GM18907 (cell line): ENCODE data around the gene WNT3A.
"Not testable (repeated sequence)": the region's sequence is repeated elsewhere in the genome, so short reads cannot be mapped to it uniquely, and the experiment has no call there.

Source experiments
- ATAC-seq: cut with Tn5 transposase; IDR thresholded peaks from one replicate; pipeline ENCODE4 v1.9.1; 2021; ENCODE audit warnings: mild to moderate bottlenecking, moderate library complexity; ENCODE audit not compliant: unreplicated experiment

WNT3A gene

GRCh38 chr1:228006786-228007048 is at the start of gene WNT3A:
WNT3A (plus strand) TSS chr1:228006998; CDS start chr1:228007129, 131 bp downstream.
- no peak for ATAC-seq

- no peak for ATAC-seq
Observed at GRCh38 chr1:227958617-227959324, 48.0 kb upstream of the WNT3A start.

- no peak for ATAC-seq
Observed at GRCh38 chr1:227959325-227959860, 47.4 kb upstream of the WNT3A start.

- no peak for ATAC-seq
Observed at GRCh38 chr1:227961651-227962466, 44.9 kb upstream of the WNT3A start.

- ATAC-seq: not testable (repeated sequence)
Observed at GRCh38 chr1:227966733-227967132, 40.1 kb upstream of the WNT3A start.

- not testable (repeated sequence) for ATAC-seq
Observed at GRCh38 chr1:227967815-227968214, 39.0 kb upstream of the WNT3A start.

GRCh38 chr1:227970076-227970995 is 36.5 kb upstream of the WNT3A start:
- not testable (repeated sequence) for ATAC-seq

GRCh38 chr1:227971216-227971615 is 35.6 kb upstream of the WNT3A start:
- ATAC-seq: not testable (repeated sequence)

GRCh38 chr1:227971643-227972282 is 35.0 kb upstream of the WNT3A start:
- not testable (repeated sequence) for ATAC-seq

- not testable (repeated sequence) for ATAC-seq
Observed at GRCh38 chr1:227972283-227972679, 34.5 kb upstream of the WNT3A start.

- not testable (repeated sequence) for ATAC-seq
Observed at GRCh38 chr1:227972843-227973374, 33.9 kb upstream of the WNT3A start.

- not testable (repeated sequence) for ATAC-seq
Observed at GRCh38 chr1:227973724-227974288, 33.0 kb upstream of the WNT3A start.

- not testable (repeated sequence) for ATAC-seq
Observed at GRCh38 chr1:227975583-227976283, 31.1 kb upstream of the WNT3A start.

- no peak for ATAC-seq
Observed at GRCh38 chr1:227987181-227987580, 19.6 kb upstream of the WNT3A start.

GRCh38 chr1:227994632-227995300 is 12.0 kb upstream of the WNT3A start:
- no peak for ATAC-seq

- ATAC-seq: no peak
Observed at GRCh38 chr1:227996187-227996950, 10.4 kb upstream of the WNT3A start.

- no peak for ATAC-seq
Observed at GRCh38 chr1:227998374-227999055, 8.3 kb upstream of the WNT3A start.
